Measurements from ENCODE around the gene RAP1GAP.

RAP1GAP gene

GRCh38 chr1:21564521-21565095 lies 104.5 kb downstream of the RAP1GAP start:
- H3K4me1 ChIP-seq (ENCODE audit: control insufficient read depth in 1 of 2, insufficient read depth in 1 of 2, low read depth in 1 of 2, low read length in 1 of 2), result peaks cover 0 to 3% of the 10 kb centered on the region in 2 experiments
- H3K27ac ChIP-seq, result no peak overlapping the region
- H3K36me3 ChIP-seq, result peaks cover 73% of the 10 kb centered on the region
- H3K9me3 ChIP-seq, result no peaks in the 10 kb centered on the region
- peaks cover under 1% of the 10 kb centered on the region for H3K27me3 ChIP-seq
- H3K4me3 ChIP-seq (ENCODE audit: low read depth in 1 of 2, low read length in 1 of 2), result no peak overlapping the region
- TF ChIP-seq CTCF (IDR thresholded peaks at IDR 0.05), result no peak

DNA sequence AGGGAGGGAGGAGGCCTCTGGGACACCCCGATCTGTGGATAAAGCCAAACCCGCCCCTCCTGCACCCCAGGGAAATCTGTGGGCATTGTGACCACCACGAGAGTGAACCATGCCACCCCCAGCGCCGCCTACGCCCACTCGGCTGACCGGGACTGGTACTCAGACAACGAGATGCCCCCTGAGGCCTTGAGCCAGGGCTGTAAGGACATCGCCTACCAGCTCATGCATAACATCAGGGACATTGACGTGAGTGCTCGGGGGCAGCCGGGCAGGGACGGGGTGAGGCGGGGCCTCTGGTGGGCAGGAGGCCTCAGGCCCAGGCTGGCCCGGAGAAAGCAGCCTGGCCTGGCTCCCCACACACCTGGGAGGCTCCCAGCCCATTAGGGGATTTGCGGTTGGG lies 105.2 kb downstream of the RAP1GAP start:
- Histone ChIP-seq H3K36me3 (peaks cover 69% of the 10 kb centered on the region), H3K9me3 (no peaks in the 10 kb centered on the region), H3K4me3 (ENCODE audit: low read depth in 1 of 2, low read length in 1 of 2) (no peak overlapping the region), H3K4me1 (ENCODE audit: control insufficient read depth in 1 of 2, insufficient read depth in 1 of 2, low read depth in 1 of 2, low read length in 1 of 2) (peaks cover 3 to 9% of the 10 kb centered on the region in 2 experiments), H3K27me3 (peaks cover 7% of the 10 kb centered on the region), H3K27ac (no peak overlapping the region)
- no peak for TF ChIP-seq CTCF (IDR thresholded peaks at IDR 0.05)

- Histone ChIP-seq H3K27me3 (peaks cover 8% of the 10 kb centered on the region), H3K27ac (no peak overlapping the region), H3K4me1 (ENCODE audit: control insufficient read depth in 1 of 2, insufficient read depth in 1 of 2, low read depth in 1 of 2, low read length in 1 of 2) (peaks cover 3 to 15% of the 10 kb centered on the region in 2 experiments), H3K4me3 (ENCODE audit: low read depth in 1 of 2, low read length in 1 of 2) (no peak overlapping the region), H3K9me3 (no peaks in the 10 kb centered on the region), H3K36me3 (peaks cover 59% of the 10 kb centered on the region)
- TF ChIP-seq CTCF (IDR thresholded peaks at IDR 0.05), result no peak
Observed at GRCh38 chr1:21562896-21563295, 106.3 kb downstream of the RAP1GAP start.

DNA sequence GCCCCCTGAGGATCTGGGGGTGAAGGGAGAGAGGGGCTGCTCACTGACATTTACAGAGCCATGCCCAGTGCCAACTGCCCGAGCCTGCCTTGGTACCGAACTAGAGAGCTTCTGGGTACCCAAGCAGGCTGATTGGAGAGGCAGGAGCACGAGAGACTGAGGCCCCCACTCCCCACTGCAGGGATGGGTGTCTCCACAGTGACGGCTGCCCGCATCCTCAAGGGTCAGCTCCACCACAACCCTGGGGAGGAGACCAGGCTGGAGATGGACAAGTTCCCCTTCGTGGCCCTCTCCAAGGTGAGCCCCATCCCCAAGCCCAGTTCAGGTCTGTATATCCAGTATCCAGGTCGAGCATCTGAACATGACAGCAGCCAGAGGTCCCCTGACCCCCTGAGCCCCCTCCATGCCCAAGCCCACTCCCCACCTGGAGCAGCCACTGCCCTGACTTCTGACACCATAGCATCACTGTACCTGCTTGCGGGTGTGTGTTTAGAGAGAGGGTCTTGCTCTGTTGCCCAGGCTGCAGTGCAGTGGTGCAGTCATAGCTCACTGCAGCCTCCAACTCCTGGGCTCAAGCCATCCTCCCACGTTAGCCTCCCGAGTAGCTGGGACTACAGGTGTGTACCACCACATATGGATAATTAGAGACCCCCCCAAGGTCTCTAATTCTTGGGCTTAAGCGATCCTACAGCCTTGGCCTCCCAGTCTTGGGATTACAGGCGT lies 108.1 kb downstream of the RAP1GAP start:
- H3K9me3 ChIP-seq, result no peaks in the 10 kb centered on the region

More for the DNA sequence above, 108.1 kb downstream of the RAP1GAP start:
- peaks cover 8% of the 10 kb centered on the region for H3K27me3 ChIP-seq
- no peak overlapping the region for H3K4me3 ChIP-seq (ENCODE audit: low read depth in 1 of 2, low read length in 1 of 2)
- peaks cover 12 to 15% of the 10 kb centered on the region in 2 experiments for H3K4me1 ChIP-seq (ENCODE audit: control insufficient read depth in 1 of 2, insufficient read depth in 1 of 2, low read depth in 1 of 2, low read length in 1 of 2)
- TF ChIP-seq CTCF (IDR thresholded peaks at IDR 0.05), result no peak
- H3K36me3 ChIP-seq, result peaks cover 50% of the 10 kb centered on the region
- no peak overlapping the region for H3K27ac ChIP-seq

Data from neutrophil (primary cell).